ENCODE data around the gene SRD5A1. TPM values are rescaled to one million over a fixed set of nuclear protein-coding genes. Genes with fewer than 3 reads are reported as not detected.

SRD5A1 gene
- total and polyA plus RNA-seq, 2 of the 8 experiments (the other 6 are each of a cell fraction or from before 2014, with no cell fraction given) = 34.7 to 42.4 TPM

DNA sequence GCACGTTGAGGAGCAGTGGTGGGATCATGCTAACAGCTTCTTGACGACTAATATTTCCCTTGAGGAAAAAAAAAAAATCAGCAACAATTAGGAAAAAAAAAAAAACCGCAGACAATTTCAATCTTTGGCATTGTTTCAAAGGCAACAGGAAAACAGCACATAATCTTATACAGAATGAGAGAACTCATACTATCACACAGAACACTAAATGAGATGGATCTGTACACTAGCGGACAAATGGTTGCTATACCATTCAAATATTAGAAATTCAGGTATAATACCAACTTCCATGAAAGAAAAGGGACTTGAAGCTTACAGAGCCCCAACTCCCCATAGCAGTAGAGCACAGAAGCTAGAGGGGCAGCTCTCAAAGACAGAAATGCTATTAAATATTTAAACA lies 10.0 kb upstream of the SRD5A1 start (continued):
- TF ChIP-seq BRCA1 (IDR thresholded peaks at IDR 0.05; ENCODE audit: low read depth, low read length) = no peak
- no peak for TF ChIP-seq CBX5 (IDR thresholded peaks at IDR 0.05; ENCODE audit: low read depth, low read length)
- no peak for TF ChIP-seq CBX8 (IDR thresholded peaks at IDR 0.05; ENCODE audit: borderline replicate concordance, low read depth, low read length)

Data from H1 (cell line).